HG02642 (cell line): Measurements from ENCODE around the gene TANK.
"Not testable (repeated sequence)": the region's sequence is repeated elsewhere in the genome, so short reads cannot be mapped to it uniquely, and the experiment has no call there.

Experiments used
- ATAC-seq: cut with Tn5 transposase; IDR thresholded peaks from one replicate; pipeline ENCODE4 v1.9.1; 2021; ENCODE audit warnings: mild to moderate bottlenecking; ENCODE audit not compliant: unreplicated experiment, poor library complexity

The TANK gene

GRCh38 chr2:161257123-161257952 lies 97.1 kb downstream of the TANK start:
- no peak for ATAC-seq

GRCh38 chr2:161265874-161266273 lies 105.6 kb downstream of the TANK start:
- ATAC-seq = no peak

GRCh38 chr2:161269111-161269510 lies 108.9 kb downstream of the TANK start:
- no peak for ATAC-seq

- peak; percentile 86 for ATAC-seq
These were observed 113.0 kb downstream of the TANK start for GRCh38 chr2:161273038-161273760.

- not testable (repeated sequence) for ATAC-seq
These were observed 118.5 kb downstream of the TANK start for GRCh38 chr2:161278564-161279229.

GRCh38 chr2:161279230-161279815 lies 119.1 kb downstream of the TANK start:
- ATAC-seq = not testable (repeated sequence)

- ATAC-seq = not testable (repeated sequence)
These were observed 120.7 kb downstream of the TANK start for GRCh38 chr2:161280906-161281323.

GRCh38 chr2:161281615-161282310 lies 121.5 kb downstream of the TANK start:
- not testable (repeated sequence) for ATAC-seq

- not testable (repeated sequence) for ATAC-seq
These were observed 122.0 kb downstream of the TANK start for GRCh38 chr2:161282311-161282644.

- no peak for ATAC-seq
These were observed 123.7 kb downstream of the TANK start for GRCh38 chr2:161283926-161284325.
